GM18519 (cell line): ENCODE results near the gene USP17L21.
"Not testable (repeated sequence)": the region's sequence is repeated elsewhere in the genome, so short reads cannot be mapped to it uniquely, and the experiment has no call there.

Source experiments
- ATAC-seq: cut with Tn5 transposase; IDR thresholded peaks from one replicate; pipeline ENCODE4 v1.9.1; 2021; ENCODE audit warnings: mild to moderate bottlenecking, moderate library complexity; ENCODE audit not compliant: unreplicated experiment, low FRiP score

USP17L21 gene

GRCh38 chr4:9262572-9262971, at the start of gene USP17L21:
USP17L21 (plus strand) TSS chr4:9262872; CDS start chr4:9262872, 0 bp downstream.
- ATAC-seq: not testable (repeated sequence)

- ATAC-seq: not testable (repeated sequence)
These were observed 48.0 kb upstream of the USP17L21 start for GRCh38 chr4:9214701-9215100.

GRCh38 chr4:9215105-9215504, 47.6 kb upstream of the USP17L21 start, which contains the start of gene USP17L11:
USP17L11 (plus strand) TSS chr4:9215405; CDS start chr4:9215405, 0 bp downstream.
- ATAC-seq: not testable (repeated sequence)

- ATAC-seq: not testable (repeated sequence)
These were observed 42.8 kb upstream of the USP17L21 start, which contains the start of gene USP17L12 for GRCh38 chr4:9219852-9220251. USP17L12 (plus strand) TSS chr4:9220152; CDS start chr4:9220152, 0 bp downstream.

GRCh38 chr4:9224596-9224995, 38.1 kb upstream of the USP17L21 start, which contains the start of gene USP17L13:
USP17L13 (plus strand) TSS chr4:9224896; CDS start chr4:9224896, 0 bp downstream.
- ATAC-seq: not testable (repeated sequence)

GRCh38 chr4:9230249-9230648, 32.4 kb upstream of the USP17L21 start:
- not testable (repeated sequence) for ATAC-seq

GRCh38 chr4:9234085-9234484, 28.6 kb upstream of the USP17L21 start, which contains the start of gene USP17L15:
USP17L15 (plus strand) TSS chr4:9234385; CDS start chr4:9234385, 0 bp downstream.
- not testable (repeated sequence) for ATAC-seq

GRCh38 chr4:9238461-9238860, 24.2 kb upstream of the USP17L21 start:
- not testable (repeated sequence) for ATAC-seq

GRCh38 chr4:9243579-9243978, 19.1 kb upstream of the USP17L21 start, which contains the start of gene USP17L17:
USP17L17 (plus strand) TSS chr4:9243879; CDS start chr4:9243879, 0 bp downstream.
- not testable (repeated sequence) for ATAC-seq

- not testable (repeated sequence) for ATAC-seq
These were observed 14.6 kb upstream of the USP17L21 start, which contains the start of gene USP17L18 for GRCh38 chr4:9247953-9248680. USP17L18 (plus strand) TSS chr4:9248630; CDS start chr4:9248630, 0 bp downstream.

- not testable (repeated sequence) for ATAC-seq
These were observed 9.6 kb upstream of the USP17L21 start, which contains the start of gene USP17L19 for GRCh38 chr4:9253078-9253477. USP17L19 (plus strand) TSS chr4:9253378; CDS start chr4:9253378, 0 bp downstream.

GRCh38 chr4:9257824-9258223, 4.8 kb upstream of the USP17L21 start, which contains the start of gene USP17L20:
USP17L20 (plus strand) TSS chr4:9258124; CDS start chr4:9258124, 0 bp downstream.
- not testable (repeated sequence) for ATAC-seq

GRCh38 chr4:9267319-9267718, 4.6 kb downstream of the USP17L21 start, which contains the start of gene USP17L22:
USP17L22 (plus strand) TSS chr4:9267619; CDS start chr4:9267619, 0 bp downstream.
- not testable (repeated sequence) for ATAC-seq

- ATAC-seq: not testable (repeated sequence)
These were observed 9.0 kb downstream of the USP17L21 start for GRCh38 chr4:9271719-9272118.
